Measurements from ENCODE around the gene SSTR5.

GRCh38 chr16:1124291-1124690, 51.7 kb downstream of the SSTR5 start:
- TF ChIP-seq, protein P1, sequence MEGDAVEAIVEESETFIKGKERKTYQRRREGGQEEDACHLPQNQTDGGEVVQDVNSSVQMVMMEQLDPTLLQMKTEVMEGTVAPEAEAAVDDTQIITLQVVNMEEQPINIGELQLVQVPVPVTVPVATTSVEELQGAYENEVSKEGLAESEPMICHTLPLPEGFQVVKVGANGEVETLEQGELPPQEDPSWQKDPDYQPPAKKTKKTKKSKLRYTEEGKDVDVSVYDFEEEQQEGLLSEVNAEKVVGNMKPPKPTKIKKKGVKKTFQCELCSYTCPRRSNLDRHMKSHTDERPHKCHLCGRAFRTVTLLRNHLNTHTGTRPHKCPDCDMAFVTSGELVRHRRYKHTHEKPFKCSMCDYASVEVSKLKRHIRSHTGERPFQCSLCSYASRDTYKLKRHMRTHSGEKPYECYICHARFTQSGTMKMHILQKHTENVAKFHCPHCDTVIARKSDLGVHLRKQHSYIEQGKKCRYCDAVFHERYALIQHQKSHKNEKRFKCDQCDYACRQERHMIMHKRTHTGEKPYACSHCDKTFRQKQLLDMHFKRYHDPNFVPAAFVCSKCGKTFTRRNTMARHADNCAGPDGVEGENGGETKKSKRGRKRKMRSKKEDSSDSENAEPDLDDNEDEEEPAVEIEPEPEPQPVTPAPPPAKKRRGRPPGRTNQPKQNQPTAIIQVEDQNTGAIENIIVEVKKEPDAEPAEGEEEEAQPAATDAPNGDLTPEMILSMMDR (IDR thresholded peaks at IDR 0.05), result no peak
- no peak for TF ChIP-seq ZFX (IDR thresholded peaks at IDR 0.05; ENCODE audit: borderline replicate concordance)

All from 22Rv1 (cell line).